KMS-11 (cell line): ENCODE data around the gene PPP1R36.

Source experiments
- H2AFZ ChIP-seq: fragments of 200-600 bp; sonication (generic); 2 replicates; pipeline ENCODE4 v1.6.1; 2016; ENCODE audit warnings: antibody characterized with exemption, mixed run types, low read depth
- H3K27ac ChIP-seq: fragments of 200-600 bp; sonication (generic); 2 replicates; pipeline ENCODE4 v1.6.1; 2016; ENCODE audit warnings: mild to moderate bottlenecking, mixed run types
- H3K27me3 ChIP-seq: fragments of 200-600 bp; sonication (generic); 2 replicates; pipeline ENCODE4 v1.6.1; 2017; ENCODE audit warnings: mild to moderate bottlenecking, low read depth, mixed run types, moderate library complexity; ENCODE audit not compliant: insufficient read depth
- H3K36me3 ChIP-seq: fragments of 200-600 bp; sonication (generic); 2 replicates; pipeline ENCODE4 v1.6.1; 2017; ENCODE audit warnings: mild to moderate bottlenecking, mixed run types; ENCODE audit not compliant: insufficient read depth
- H3K4me1 ChIP-seq: fragments of 200-600 bp; sonication (generic); 2 replicates; pipeline ENCODE4 v1.6.1; 2016; ENCODE audit warnings: mild to moderate bottlenecking, low read depth, mixed run types; ENCODE audit not compliant: poor library complexity, severe bottlenecking
- H3K4me2 ChIP-seq: fragments of 200-600 bp; sonication (generic); 2 replicates; pipeline ENCODE4 v1.7.0; 2016; ENCODE audit warnings: mild to moderate bottlenecking, mixed run types
- H3K4me3 ChIP-seq: fragments of 200-600 bp; sonication (generic); IDR thresholded peaks from 2 replicates; pipeline ENCODE4 v1.6.1; 2017; ENCODE audit warnings: low read depth, low read length, mixed read lengths; ENCODE audit not compliant: insufficient read depth
- H3K79me2 ChIP-seq: fragments of 200-600 bp; sonication (generic); 2 replicates; pipeline ENCODE4 v1.6.1; 2016; ENCODE audit warnings: low read depth, mixed run types; ENCODE audit not compliant: insufficient read depth
- H3K9ac ChIP-seq: fragments of 200-600 bp; sonication (generic); 2 replicates; pipeline ENCODE4 v1.6.1; 2016; ENCODE audit warnings: mild to moderate bottlenecking, mixed run types
- H4K20me1 ChIP-seq: fragments of 200-600 bp; sonication (generic); 2 replicates; pipeline ENCODE4 v1.6.1; 2016; ENCODE audit warnings: mild to moderate bottlenecking, mixed run types; ENCODE audit not compliant: insufficient read depth
- TF ChIP-seq, protein P1 (sequence below): fragments of 200-600 bp; sonication (generic); conservative IDR thresholded peaks from 2 replicates; pipeline ENCODE4 v1.6.1; 2017; ENCODE audit warnings: low read depth, mild to moderate bottlenecking, antibody characterized with exemption, low read length, moderate library complexity, mixed read lengths

PPP1R36 gene

DNA sequence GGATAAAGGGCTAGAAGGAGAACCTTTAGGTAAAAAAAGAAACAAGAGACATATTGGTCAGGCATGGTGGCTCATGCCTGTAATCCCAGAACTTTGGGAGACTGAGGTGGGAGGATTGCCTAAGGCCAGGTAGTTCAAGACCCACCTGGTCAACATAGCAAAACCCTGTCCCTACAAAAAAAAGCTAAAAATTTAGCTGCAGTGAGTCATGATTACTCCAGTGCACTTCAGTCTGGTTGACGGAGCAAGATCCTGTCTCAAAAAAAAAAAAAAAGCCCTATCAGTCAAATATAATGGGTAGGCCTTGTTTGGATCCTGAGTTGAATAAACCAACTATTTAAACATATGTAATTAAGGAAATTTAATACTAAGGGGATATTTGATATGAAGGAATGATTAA is 54.2 kb downstream of the PPP1R36 start:
- Histone ChIP-seq H3K4me2 (no peak overlapping the region), H3K79me2 (no peaks in the 10 kb centered on the region), H3K4me3 (no peak overlapping the region), H3K36me3 (no peaks in the 10 kb centered on the region), H3K27ac (no peak overlapping the region), H3K9ac (no peak overlapping the region), H2AFZ (no peak overlapping the region), H4K20me1 (no peaks in the 10 kb centered on the region), H3K27me3 (no peaks in the 10 kb centered on the region), H3K4me1 (no peaks in the 10 kb centered on the region)
- TF ChIP-seq, protein P1, sequence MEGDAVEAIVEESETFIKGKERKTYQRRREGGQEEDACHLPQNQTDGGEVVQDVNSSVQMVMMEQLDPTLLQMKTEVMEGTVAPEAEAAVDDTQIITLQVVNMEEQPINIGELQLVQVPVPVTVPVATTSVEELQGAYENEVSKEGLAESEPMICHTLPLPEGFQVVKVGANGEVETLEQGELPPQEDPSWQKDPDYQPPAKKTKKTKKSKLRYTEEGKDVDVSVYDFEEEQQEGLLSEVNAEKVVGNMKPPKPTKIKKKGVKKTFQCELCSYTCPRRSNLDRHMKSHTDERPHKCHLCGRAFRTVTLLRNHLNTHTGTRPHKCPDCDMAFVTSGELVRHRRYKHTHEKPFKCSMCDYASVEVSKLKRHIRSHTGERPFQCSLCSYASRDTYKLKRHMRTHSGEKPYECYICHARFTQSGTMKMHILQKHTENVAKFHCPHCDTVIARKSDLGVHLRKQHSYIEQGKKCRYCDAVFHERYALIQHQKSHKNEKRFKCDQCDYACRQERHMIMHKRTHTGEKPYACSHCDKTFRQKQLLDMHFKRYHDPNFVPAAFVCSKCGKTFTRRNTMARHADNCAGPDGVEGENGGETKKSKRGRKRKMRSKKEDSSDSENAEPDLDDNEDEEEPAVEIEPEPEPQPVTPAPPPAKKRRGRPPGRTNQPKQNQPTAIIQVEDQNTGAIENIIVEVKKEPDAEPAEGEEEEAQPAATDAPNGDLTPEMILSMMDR, result no peak

DNA sequence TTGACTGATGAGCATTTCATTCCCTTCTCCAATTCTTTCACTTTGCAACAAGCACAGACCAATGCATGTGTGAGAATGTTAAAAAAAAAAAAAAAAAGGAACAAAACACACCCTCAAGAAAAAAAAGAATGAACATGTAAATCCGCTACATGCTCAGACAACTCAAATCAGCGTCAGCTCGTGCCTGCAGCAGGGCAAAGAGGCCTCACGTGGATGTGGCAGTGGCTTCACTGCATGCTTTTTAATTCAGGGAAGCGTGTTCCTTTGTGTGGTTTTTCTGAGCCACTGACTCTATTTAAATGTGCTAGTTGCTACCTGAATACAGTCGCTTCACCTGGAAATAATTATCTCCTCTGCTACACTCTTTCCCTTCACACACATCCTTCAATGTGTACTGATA is 55.1 kb downstream of the PPP1R36 start:
- no peak overlapping the region for H3K27ac ChIP-seq
- H3K4me2 ChIP-seq, result no peak overlapping the region
- H3K9ac ChIP-seq, result no peak overlapping the region
- H3K4me1 ChIP-seq, result no peaks in the 10 kb centered on the region
- no peaks in the 10 kb centered on the region for H3K79me2 ChIP-seq
- no peaks in the 10 kb centered on the region for H3K27me3 ChIP-seq
- H2AFZ ChIP-seq, result no peak overlapping the region
- no peak overlapping the region for H3K4me3 ChIP-seq
- no peaks in the 10 kb centered on the region for H3K36me3 ChIP-seq
- TF ChIP-seq, protein P1, result no peak
- H4K20me1 ChIP-seq, result no peaks in the 10 kb centered on the region

DNA sequence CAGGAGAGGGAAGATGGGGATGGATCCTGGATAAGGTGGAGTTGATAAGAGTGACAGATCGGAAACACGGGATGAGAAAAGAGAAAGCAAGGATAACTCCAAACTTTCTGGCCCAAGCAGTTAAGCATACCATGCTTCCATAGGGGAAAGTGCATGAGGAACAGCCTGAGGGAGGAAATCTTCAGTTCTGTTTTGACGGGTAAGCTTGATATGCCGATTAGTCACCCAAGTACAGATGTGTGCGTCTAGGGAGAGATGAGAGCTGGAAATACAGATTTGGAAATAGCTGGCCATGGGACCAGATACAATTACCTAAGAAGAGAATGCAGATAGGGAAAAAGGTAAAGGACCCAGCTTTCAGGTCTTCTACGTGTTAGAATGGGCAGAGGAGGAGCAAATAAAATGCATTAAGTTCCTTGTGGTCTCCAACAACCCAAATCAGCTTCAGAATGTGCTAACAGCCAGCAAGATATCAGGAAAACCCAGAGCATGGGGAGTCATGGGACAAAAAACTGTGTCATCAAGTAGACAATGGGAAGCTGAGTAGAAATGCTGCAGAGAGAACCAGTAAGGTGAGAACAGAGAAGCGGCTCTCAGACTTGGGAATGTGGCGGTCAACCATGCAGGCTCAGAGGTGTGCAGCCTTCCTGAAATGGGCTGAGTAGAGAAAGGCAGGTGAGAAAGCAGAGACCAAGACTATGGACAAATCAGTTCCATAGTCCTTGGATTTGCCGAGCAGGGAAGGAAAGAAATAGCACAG is 56.3 kb downstream of the PPP1R36 start:
- Histone ChIP-seq H4K20me1 (no peaks in the 10 kb centered on the region), H3K4me3 (no peak overlapping the region), H3K27me3 (no peaks in the 10 kb centered on the region), H2AFZ (no peak overlapping the region), H3K27ac (no peak overlapping the region), H3K9ac (no peak overlapping the region), H3K36me3 (no peaks in the 10 kb centered on the region), H3K4me2 (no peak overlapping the region), H3K4me1 (no peaks in the 10 kb centered on the region), H3K79me2 (no peaks in the 10 kb centered on the region)
- TF ChIP-seq, protein P1, result no peak

DNA sequence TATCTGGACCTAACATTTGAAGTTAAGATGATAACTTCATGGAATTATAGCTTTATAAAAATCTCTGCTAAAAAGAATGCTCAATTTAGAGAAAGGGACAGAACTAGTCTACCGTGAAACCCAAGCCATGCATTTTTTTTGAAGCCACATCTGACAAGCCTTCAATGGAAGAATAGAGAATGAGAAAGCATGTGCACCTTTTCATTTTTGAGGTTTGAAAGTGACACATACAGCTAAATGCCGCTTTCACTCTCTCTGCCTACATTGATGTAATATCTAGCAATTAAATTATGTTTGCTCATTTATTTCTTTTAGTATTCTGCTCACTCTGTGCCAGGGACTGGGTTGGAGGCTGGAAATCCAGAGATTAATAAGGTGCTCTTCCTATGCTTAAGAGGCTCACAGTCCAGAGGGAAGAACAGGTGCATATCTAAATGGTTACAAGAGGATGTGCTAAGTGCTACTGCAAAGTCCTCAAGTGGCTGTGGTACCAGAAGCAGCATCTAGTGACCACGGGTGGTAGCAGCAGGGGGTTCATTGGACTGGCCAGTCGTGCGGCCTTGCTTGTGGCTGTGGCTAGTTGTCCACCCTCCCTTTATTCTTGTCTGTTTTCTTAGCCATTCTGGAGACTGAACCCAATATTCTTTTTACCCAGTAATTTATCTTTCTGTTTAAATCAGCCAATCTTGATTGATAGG is 60.4 kb downstream of the PPP1R36 start:
- Histone ChIP-seq H3K4me3 (no peak overlapping the region), H3K27me3 (no peaks in the 10 kb centered on the region), H3K27ac (no peak overlapping the region), H4K20me1 (no peaks in the 10 kb centered on the region), H3K36me3 (no peaks in the 10 kb centered on the region), H3K79me2 (no peaks in the 10 kb centered on the region), H3K4me1 (no peaks in the 10 kb centered on the region), H2AFZ (no peak overlapping the region), H3K4me2 (no peak overlapping the region), H3K9ac (no peak overlapping the region)
- TF ChIP-seq, protein P1, result no peak
